HG02852 (cell line): ENCODE results near the gene CLEC4F.

Experiments
- ATAC-seq: cut with Tn5 transposase; IDR thresholded peaks from one replicate; pipeline ENCODE4 v1.9.1; 2021; ENCODE audit warnings: mild to moderate bottlenecking, moderate library complexity; ENCODE audit not compliant: unreplicated experiment

The CLEC4F gene

DNA sequence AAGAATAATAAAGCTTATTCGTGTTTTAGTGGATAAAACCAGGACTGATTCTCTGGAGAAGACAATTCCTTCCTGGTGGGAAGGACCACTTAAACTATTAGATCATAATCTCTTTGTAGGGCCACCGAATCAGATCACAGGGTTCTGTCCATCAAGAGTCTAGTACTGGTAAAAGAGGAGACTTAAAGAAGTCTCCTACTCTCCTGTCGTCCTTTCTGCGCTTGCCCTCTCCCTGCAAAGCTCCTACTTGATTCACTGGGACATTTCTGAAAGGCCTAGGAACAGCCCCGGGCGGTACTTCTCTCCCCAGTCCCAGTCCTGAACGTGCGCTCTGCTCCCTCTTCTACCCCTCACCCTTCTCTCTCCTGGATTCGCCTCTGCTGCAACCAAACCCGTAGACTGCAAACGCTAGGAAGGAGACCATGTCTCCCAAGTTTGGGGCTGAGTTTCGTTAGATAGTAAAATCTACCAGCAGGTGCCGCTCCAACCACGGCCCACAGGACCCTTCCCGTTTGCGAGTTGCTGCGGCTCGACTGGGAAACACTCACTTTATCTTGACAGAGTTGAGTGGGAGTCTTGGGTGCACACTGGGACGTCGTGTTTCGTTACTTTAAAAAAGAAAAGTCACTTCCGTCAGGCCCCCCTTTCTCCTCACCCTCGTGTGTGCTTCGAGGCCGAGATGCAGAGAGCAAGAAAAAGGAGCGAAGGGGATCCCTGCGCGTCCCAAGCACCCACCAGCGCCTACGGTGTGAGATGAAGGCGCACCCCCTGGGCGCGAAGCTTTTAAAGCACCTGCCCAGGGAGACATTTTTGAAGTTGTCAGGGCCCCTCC is 30.9 kb downstream of the CLEC4F start:
- no peak for ATAC-seq

DNA sequence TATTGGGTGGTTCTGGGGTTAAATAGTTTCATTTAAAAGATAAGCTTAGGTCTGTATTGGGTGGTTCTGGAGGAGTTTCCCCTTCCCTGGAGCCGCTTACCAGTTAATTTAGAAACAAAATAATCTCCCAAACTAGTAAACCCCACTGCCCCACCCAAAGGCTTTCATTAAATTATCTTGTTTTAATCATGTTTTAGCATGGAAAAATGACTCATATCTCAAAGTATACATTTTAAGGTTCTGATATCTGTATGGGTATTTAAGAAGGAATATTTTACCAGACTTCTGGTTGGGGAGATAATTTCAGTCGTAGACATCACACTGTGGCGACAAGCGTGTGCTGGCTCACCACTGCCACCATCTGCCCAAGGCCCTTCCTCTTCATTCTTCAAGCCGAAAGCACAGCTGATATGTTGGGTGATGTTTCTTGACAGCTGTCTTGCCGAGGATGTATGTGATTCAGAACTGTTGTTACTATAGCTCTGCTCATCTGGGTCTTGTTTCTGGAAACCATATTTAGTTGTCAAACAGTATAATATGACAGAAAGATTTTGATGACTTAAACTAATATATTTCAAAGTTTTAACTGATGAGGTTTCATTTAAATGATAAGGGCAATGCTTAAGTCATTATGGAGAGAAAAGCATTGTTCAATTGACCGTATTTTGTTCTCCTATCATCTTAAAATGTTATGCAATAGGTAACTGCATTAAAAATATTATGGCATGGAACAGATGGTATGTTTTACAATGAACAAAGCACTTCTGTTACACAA is 35.1 kb downstream of the CLEC4F start:
- no peak for ATAC-seq

DNA sequence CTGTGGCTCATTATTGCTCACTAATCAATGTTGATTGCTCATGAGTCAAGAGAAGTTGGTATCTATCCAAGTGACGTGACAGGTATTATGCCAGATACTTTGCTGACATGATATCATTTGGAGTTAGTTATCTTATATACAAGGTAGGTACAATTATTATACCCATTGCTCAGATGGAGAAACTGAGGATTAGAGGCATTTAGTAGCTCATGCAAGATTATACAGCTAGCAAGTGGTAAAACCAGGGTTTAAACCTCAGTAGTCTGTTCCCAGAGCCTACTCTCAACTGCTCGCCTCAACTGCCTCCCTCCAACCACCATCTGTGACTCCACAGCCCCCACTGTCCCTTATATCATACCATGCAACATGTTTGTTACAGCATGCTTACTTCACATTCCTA is 36.1 kb downstream of the CLEC4F start:
- no peak for ATAC-seq

DNA sequence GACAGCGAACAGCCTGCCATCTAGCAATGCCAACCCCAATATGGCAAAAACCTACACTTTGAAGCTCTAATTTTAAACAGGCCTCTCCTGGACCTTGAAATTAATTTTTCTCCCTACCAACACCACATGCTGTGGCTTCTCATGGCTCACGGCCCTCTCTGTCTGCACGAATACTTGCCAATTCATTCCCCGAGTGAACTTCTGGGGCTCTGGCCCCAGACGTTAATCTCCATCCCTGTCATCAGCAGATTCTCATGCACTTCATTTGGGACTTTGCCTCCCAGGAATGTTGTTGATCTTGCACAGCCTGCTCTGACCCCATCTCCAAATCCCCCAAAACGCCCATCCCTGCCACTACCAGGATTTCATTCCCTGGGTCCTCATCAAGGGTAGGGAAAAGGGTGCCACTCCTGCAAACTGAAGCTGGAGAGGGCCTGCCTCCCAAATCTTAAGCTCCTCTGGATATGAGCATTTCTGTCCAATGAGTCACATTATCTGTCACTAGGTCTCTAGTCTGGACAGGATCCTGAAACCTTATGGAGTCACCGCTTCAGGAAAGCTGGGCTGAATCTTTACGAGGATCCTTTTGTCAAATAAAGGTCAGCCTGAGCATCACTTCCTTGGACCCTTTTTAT is 40.4 kb downstream of the CLEC4F start:
- ATAC-seq = no peak

DNA sequence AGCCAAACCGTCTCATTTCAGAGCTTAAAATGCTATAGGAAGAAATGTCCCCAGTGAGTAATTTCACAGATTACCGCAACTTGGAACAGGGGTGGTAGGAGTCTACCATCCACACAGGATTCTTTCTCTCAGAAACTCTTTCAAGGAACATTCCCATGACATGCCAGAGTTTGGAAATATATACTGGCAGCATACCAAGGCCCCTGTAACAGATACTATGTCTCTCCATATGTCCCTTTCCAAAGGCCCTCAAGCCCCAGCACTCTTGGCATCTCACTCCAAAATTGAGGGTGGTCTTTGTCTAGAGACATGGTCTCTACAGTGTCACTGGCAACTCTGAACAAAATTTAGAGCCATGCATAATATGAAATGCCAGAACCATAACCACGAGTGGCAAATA is 40.9 kb downstream of the CLEC4F start:
- no peak for ATAC-seq

DNA sequence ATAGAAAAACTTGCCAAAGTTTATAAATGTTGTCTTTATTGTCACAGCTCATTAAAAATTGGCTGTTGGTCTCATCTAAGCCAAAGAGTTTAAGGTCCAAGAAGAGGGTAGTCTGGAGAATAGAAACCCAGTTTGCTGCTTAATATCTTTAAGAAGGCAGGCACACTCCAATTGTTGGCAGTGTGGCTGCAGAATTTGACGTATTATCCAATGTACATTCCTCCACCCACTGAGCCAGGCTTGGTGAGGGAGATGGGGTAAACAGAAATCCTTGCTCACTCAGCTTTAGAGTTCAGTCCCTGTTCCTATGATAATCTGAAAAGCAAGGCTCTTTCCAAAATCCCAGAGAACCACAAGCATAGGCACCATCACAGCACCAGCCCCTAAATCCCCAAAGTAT is 41.7 kb downstream of the CLEC4F start:
- no peak for ATAC-seq

DNA sequence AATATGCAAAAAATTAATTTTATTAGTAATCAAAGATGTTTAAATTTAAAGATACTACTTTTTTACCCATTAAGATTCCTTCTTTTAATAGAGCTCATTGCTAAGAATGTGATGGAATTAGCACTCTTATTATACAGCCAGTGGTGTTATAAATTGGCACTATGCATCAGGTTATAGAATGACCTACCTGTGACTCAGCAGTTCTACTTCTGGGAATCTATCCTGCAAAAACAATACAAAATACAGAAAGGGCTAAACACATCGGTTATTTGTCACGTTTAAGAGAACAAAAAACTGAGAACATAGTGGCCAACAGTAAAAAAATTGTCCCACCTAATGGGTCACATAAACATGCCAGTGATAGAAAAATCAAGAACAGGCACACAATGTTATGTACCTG is 42.9 kb downstream of the CLEC4F start:
- no peak for ATAC-seq

DNA sequence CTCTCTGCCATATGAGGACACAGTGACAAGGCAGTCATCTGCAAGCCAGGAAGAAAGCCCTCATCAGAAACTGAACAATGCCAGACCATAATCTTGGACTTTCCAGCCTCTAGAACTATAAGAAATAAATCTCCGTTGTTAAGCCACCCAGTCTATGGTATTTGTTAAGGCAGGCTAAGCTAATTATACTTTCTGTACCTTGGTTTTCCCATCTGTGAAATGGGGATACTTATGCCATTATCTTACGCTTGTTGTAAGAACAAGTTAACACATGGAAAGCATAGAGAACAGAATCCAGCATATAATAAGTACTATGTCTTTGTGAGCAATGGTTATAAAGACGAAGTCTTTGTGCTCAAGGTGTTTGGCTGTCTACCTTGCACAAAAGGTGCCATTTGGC is 44.1 kb downstream of the CLEC4F start:
- ATAC-seq = no peak

DNA sequence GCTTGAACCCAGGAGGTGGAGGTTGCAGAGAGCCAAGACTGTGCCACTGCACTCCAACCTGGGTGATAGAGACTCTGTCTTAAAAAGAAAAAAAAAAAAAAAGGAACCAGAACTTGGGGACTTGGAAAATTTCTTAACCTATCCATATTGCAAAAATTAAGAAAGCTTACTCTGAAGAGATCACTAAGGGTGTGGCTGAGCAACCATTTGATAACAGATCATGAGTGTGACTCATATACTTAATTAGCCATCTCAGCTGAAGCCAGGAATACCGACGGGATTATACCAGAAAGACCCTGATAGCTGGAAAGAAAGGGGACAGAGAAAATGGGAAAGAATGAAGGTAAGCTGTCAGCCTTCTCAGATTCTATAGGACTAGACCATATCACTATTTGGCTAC is 45.3 kb downstream of the CLEC4F start:
- ATAC-seq = no peak

DNA sequence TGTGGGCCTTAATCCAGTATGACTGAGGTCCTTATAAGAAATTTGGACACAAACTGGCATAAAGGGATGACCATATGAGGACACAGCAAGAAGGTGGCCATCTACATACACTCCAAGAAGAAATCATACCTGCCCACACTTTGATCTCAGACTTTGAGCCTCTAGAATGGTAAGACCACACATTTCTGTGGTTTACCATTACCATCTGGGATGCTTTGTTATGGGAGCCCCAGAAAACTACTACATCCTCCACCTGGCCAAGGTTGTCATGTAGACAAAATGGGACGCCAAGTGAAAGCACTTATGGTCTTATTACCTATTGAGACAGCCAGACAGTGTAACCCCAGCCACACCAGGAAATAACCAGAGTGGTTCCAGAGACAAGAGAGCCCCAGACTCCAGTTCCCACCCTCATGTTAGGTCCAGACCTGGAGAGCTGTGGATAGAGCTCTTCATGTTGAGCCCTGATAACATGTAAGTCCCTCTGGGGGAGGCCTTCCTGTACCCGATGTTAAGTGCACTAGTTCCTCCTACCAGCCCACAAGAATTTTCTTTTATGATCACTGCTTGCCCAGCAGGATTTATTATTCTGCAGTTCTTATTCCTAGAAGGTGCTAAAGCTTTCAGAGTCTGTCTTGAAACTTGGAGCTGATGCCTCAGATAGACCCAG is 47.8 kb downstream of the CLEC4F start:
- no peak for ATAC-seq

DNA sequence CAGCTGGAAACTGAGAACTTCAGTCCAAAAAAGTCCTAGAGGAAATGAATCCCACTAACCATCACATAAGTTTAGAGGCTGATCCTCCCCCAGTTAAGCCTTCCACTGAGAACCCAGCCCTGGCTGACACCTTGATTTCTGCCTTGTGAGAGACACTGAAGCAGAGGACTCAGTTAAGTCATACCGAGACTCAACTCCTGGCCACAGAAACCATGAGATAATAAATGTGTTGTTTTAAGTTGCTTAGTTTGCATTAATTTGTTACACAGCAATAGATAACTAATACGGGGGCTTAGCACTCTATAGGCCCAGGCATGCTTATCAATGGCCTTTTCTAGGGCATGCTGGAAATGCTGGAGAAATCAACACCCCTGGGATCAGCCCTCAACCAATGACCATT is 49.0 kb downstream of the CLEC4F start:
- ATAC-seq = peak; percentile 78

DNA sequence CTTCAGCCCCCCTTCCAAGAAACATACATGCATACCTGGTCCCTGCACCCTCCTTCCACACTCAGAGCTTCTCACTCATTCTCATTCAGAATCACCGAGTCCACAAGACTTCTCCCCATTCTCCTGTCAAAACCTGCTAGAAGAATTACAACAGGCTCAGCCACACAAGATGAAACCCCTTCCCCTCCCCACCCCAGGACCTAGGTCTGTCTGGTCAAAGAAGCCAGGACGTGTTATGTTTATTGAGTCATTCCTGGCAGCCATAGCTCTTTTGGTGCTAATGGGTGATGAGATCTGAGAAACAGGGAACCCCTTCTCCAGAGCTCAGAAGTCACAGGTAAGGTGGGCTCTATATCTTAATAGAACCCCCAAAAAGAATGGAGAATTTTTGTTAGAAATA is 50.9 kb downstream of the CLEC4F start:
- ATAC-seq = no peak

DNA sequence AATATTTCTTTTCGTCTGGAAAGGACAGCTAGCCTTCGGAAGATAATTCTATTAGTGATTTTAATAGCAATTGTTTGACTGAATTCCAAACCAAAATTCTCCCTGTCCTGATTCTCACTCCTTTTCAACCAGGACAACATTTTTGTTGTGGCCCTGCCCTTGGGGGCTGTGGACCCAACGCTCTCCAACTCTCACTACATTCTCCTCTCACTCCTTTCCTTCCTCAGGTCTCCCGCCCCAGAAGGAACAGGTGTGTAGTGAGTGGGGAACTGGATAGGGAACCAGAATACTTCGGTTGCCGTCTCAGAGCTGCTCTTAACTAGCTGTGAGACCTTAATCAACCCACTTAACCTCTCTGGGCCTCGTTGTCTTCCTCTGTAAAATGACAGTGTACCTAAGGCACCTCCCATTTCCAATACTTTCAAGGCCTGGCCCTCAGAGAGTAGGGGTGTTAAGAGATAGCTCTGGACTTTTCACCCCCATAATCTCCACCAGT is 51.8 kb downstream of the CLEC4F start:
- ATAC-seq = no peak

DNA sequence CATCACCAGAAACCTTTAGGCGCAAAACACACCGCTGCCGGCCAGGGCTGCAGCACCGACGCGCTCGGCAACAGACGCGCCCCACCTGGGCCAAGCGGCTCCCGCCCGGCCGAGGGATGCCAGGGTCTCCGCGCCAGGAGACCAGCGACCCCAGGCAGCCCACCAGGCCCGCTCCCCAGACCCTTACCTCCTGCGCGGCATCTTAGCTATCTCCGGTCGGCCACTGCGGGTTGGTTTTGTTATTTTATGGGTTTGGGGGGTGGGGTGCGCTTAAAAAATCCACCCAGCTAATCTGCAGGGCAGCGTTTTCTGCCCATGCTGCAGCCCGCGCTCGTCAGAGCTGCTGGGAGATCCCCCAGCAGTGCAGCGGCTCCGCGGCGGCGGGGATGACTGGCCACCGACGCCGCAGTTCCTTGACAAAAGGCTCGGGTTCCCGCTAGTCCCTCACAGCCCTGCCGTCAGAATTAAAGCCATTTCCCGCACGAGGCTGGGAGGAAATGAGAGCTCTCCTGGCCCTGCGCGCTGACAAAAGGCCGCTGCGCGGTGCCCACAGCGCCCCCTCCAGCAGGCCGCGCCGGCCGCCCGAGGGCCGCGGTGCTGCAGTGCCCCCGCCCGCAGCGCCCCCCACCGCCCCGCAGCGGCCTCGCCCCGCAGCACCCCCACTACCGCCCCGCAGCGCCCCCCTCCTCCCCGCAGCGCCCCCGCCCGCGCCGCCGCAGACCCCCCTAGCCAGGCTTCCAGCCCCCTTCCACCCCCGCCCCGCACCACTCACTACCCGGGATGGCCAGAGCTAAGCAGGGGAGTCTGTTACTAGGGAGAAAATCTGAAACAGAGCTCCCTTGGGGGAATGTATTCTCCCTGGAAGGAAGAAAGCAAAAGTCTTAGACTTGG is 52.5 kb downstream of the CLEC4F start, which contains the start of gene ADD2:
Gene ADD2, minus strand, starts transcription at position 502 of the 891 bp plus-strand sequence. CDS start 61,792 bp downstream, outside the sequence.
- no peak for ATAC-seq

DNA sequence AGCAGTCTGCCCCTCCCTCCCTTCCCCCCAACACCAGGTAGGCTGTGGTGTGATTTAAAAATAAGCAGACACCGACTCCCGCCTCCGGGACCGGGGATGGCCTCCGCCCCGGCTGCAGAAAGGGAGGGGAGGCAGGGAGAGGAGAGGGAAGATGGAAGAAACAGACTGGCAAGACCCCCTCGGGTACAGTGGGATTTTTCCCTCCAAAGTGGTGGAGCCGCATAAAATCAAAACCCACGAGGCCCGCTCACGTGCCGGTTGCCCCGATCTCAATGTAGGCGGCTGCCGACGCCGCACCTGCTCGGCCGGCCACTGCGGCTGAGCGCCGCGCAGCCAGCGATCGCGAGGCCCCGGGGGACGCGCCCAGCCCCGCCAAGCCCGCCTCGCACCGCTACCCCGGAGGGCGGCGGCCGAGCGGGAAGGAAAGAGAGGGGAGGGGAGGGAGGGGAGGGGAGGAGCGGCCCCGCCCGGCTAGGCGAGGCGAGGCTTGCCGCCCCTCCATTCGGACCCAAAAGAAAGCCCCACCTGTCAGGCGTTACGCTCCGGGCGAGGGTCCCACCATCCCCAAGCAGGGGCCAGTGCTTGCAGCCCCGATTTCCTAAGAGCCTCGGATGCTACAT is 53.2 kb downstream of the CLEC4F start:
- no peak for ATAC-seq

DNA sequence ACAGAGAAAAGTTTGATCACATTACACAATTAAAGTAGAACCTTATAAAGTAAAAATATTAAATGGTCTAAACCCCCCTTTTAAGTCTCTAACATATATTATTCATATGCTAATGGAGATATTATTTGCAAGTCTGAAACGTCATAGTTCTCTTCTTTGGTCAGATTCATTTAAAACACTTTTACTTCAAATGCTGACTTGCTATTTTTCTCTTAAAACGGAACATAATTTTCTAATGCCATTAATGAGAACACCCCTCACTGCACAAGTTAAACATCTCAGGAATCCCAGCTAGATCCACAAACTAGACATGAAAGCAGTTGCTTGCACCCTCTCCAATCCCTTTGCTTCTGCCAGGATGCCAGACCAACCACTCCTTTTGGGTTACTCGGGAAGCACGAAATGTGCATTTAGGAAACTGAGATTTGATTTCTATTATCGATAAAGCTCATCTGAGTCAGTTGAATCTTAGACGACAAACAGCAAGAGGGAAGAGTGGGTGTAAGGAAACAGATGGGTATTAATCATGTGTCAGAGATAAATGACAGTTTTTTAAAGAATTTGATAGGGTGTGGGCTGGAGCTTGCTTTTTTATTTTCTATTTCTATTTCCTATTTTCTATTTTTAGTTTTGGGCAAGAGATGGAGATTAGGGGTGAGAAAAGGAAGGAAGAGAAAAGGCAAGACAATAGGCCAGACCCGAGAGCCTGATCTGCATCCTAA is 53.9 kb downstream of the CLEC4F start:
- ATAC-seq = no peak

DNA sequence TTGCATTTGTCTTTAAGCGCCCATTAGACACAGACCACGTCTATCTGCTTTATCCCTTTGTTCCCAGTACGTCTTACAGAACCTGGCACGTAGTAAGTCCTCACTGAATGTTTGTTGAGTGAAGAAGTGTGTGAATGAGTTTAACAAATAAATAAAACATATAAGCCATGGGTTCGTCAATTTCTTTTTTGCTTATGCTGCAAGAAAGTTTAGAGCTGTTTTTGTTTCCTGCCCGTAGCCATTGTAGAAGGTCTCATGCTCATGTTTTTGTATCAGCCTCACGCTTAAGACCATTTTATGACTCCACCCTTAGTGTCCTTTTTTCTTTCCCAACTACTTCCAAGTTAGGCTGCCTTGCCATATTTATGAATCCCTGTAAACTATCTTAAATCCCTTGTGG is 54.9 kb downstream of the CLEC4F start:
- no peak for ATAC-seq

DNA sequence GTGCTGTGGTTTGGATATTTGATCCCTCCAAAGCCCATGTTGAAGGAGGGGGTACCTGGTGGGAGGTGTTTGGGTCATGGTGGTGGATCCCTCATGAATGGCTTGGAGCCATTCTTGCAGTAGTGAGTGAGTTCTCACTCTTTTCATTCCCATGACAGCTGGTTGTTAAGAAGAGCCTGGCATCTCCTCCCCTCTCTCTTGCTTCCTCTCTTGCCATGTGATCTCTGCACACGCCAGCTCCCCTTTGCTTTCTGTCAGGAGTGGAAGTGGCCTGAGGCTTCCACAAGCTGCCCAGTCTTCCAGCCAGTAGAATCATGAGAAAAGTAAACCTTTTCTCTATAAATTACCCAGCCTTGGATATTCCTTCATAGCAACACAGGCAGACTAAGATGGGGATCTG is 61.0 kb downstream of the CLEC4F start:
- no peak for ATAC-seq
